Epithelial cell of prostate (primary cell): ENCODE measurements around the gene ANKRD13A.
A peak's percentile ranks its signal among the peaks of the same experiment; 100 is the strongest.
"Not testable (repeated sequence)": the region's sequence is repeated elsewhere in the genome, so short reads cannot be mapped to it uniquely, and the experiment has no call there.

Source experiments
- DNase-seq: peaks from one replicate; pipeline ENCODE4 v3.0.0-alpha.2; 2011; ENCODE audit warnings: low read depth, low spot score
- H3K27ac ChIP-seq: fragments of 450-650 bp; 2 replicates; pipeline ENCODE4 v1.5.1; 2017; ENCODE audit warnings: mild to moderate bottlenecking

ANKRD13A gene

GRCh38 chr12:109982210-109982609, 17.0 kb upstream of the ANKRD13A start:
- no peak overlapping the region for H3K27ac ChIP-seq
- DNase-seq, result no peak

- DNase-seq, result no peak
- H3K27ac ChIP-seq, result no peak overlapping the region
Observed at GRCh38 chr12:109983432-109984142, 15.6 kb upstream of the ANKRD13A start.

- H3K27ac ChIP-seq, DNase-seq: not testable (repeated sequence)
Observed at GRCh38 chr12:109986236-109986635, 13.0 kb upstream of the ANKRD13A start.

- DNase-seq, result no peak
- H3K27ac ChIP-seq, result no peak overlapping the region
Observed at GRCh38 chr12:109987615-109988014, 11.6 kb upstream of the ANKRD13A start.

GRCh38 chr12:109988274-109988673, 11.0 kb upstream of the ANKRD13A start:
- DNase-seq, result no peak
- H3K27ac ChIP-seq, result no peak overlapping the region

- no peak for DNase-seq
- H3K27ac ChIP-seq, result no peak overlapping the region
Observed at GRCh38 chr12:109988903-109989302, 10.3 kb upstream of the ANKRD13A start.

GRCh38 chr12:109989380-109989779, 9.8 kb upstream of the ANKRD13A start:
- no peak for DNase-seq

GRCh38 chr12:109991586-109991985, 7.6 kb upstream of the ANKRD13A start:
- no peak for DNase-seq

More at GRCh38 chr12:109989380-109989779, 9.8 kb upstream of the ANKRD13A start:
- no peak overlapping the region for H3K27ac ChIP-seq

GRCh38 chr12:109993091-109993490, 6.1 kb upstream of the ANKRD13A start:
- DNase-seq, result no peak
- H3K27ac ChIP-seq, result no peak overlapping the region

More at GRCh38 chr12:109991586-109991985, 7.6 kb upstream of the ANKRD13A start:
- no peak overlapping the region for H3K27ac ChIP-seq

GRCh38 chr12:109994401-109995175, 4.6 kb upstream of the ANKRD13A start:
- no peak for DNase-seq
- peak overlapping the region; percentile 44 for H3K27ac ChIP-seq

GRCh38 chr12:109995361-109995685, 3.9 kb upstream of the ANKRD13A start:
- peak overlapping the region; percentile 44 for H3K27ac ChIP-seq

GRCh38 chr12:109995686-109996482, 3.3 kb upstream of the ANKRD13A start, which contains the start of gene GIT2:
Gene GIT2 (minus strand): TSS chr12:109996368. CDS start chr12:109996224, 144 bp downstream.
- peak within 1 kb of the TSS; percentile 44 for H3K27ac ChIP-seq

More at GRCh38 chr12:109995361-109995685, 3.9 kb upstream of the ANKRD13A start:
- DNase-seq, result no peak

GRCh38 chr12:109996483-109996853, 2.8 kb upstream of the ANKRD13A start:
- DNase-seq, result no peak
- H3K27ac ChIP-seq, result peak overlapping the region; percentile 44

More at GRCh38 chr12:109995686-109996482, 3.3 kb upstream of the ANKRD13A start, which contains the start of gene GIT2:
- DNase-seq, result peak; percentile 64

- DNase-seq, result no peak
- H3K27ac ChIP-seq, result no peak overlapping the region
Observed at GRCh38 chr12:109997393-109997792, 1.8 kb upstream of the ANKRD13A start.

- H3K27ac ChIP-seq, result no peak overlapping the region
- DNase-seq, result no peak
Observed at GRCh38 chr12:109998241-109998903, 858 bp upstream of the ANKRD13A start.

GRCh38 chr12:109999649-109999971, 380 bp downstream of the ANKRD13A start:
- no peak for DNase-seq
- H3K27ac ChIP-seq, result peak overlapping the region; percentile 84

GRCh38 chr12:109999983-110000505, 814 bp downstream of the ANKRD13A start:
- H3K27ac ChIP-seq, result peak overlapping the region; percentile 84
- no peak for DNase-seq

- DNase-seq, result peak; percentile 49
- H3K27ac ChIP-seq, result peak overlapping the region; percentile 84
Observed at GRCh38 chr12:110001596-110001995, 2.4 kb downstream of the ANKRD13A start.

- peak; percentile 20 for DNase-seq
- peak overlapping the region; percentile 84 for H3K27ac ChIP-seq
Observed at GRCh38 chr12:110002676-110003515, 3.7 kb downstream of the ANKRD13A start.
